ENCODE data around the gene SASH1.
"Not testable (repeated sequence)": the region's sequence is repeated elsewhere in the genome, so short reads cannot be mapped to it uniquely, and the experiment has no call there.

SASH1 gene

GRCh38 chr6:148328876-148329555, 13.6 kb upstream of the SASH1 start:
- DNase-seq (ENCODE audit: low read depth), result no peak

- DNase-seq (ENCODE audit: low read depth), result no peak
These were observed 12.8 kb upstream of the SASH1 start for GRCh38 chr6:148329596-148330381.

- DNase-seq (ENCODE audit: low read depth), result no peak
These were observed 10.6 kb upstream of the SASH1 start for GRCh38 chr6:148332088-148332487.

GRCh38 chr6:148336901-148337300, 5.7 kb upstream of the SASH1 start:
- no peak for DNase-seq (ENCODE audit: low read depth)

GRCh38 chr6:148339766-148340165, 2.9 kb upstream of the SASH1 start:
- no peak for DNase-seq (ENCODE audit: low read depth)

GRCh38 chr6:148340586-148341297, 1.9 kb upstream of the SASH1 start:
- DNase-seq (ENCODE audit: low read depth), result no peak

- DNase-seq (ENCODE audit: low read depth), result no peak
These were observed 613 bp upstream of the SASH1 start for GRCh38 chr6:148342100-148342349.

- no peak for DNase-seq (ENCODE audit: low read depth)
These were observed 577 bp downstream of the SASH1 start for GRCh38 chr6:148343047-148343782.

- no peak for DNase-seq (ENCODE audit: low read depth)
These were observed 2.5 kb downstream of the SASH1 start for GRCh38 chr6:148345176-148345575.

GRCh38 chr6:148345578-148345977, 2.9 kb downstream of the SASH1 start:
- DNase-seq (ENCODE audit: low read depth), result no peak

GRCh38 chr6:148346681-148347440, 4.2 kb downstream of the SASH1 start:
- DNase-seq (ENCODE audit: low read depth), result no peak

GRCh38 chr6:148347441-148348054, 4.9 kb downstream of the SASH1 start:
- no peak for DNase-seq (ENCODE audit: low read depth)

- no peak for DNase-seq (ENCODE audit: low read depth)
These were observed 5.7 kb downstream of the SASH1 start for GRCh38 chr6:148348335-148348734.

GRCh38 chr6:148348778-148349177, 6.1 kb downstream of the SASH1 start:
- no peak for DNase-seq (ENCODE audit: low read depth)

- no peak for DNase-seq (ENCODE audit: low read depth)
These were observed 6.8 kb downstream of the SASH1 start for GRCh38 chr6:148349466-148349865.

GRCh38 chr6:148351309-148351708, 8.7 kb downstream of the SASH1 start:
- no peak for DNase-seq (ENCODE audit: low read depth)

- DNase-seq (ENCODE audit: low read depth), result not testable (repeated sequence)
These were observed 9.8 kb downstream of the SASH1 start for GRCh38 chr6:148352421-148352820.

GRCh38 chr6:148358196-148358785, 15.7 kb downstream of the SASH1 start:
- DNase-seq (ENCODE audit: low read depth), result no peak

- no peak for DNase-seq (ENCODE audit: low read depth)
These were observed 16.6 kb downstream of the SASH1 start for GRCh38 chr6:148359228-148359627.

GRCh38 chr6:148364056-148364824, 21.6 kb downstream of the SASH1 start:
- DNase-seq (ENCODE audit: low read depth), result no peak

Data from stimulated activated CD8-positive, alpha-beta memory T cell treated with anti-CD3 and anti-CD28 coated beads, Interleukin-7, amount 100 ng/mL, for 24 hours (primary cell).